NCI-H2107 treated with DMSO at 0.1 percent for 48 hours (cell line): ENCODE measurements around the gene SLC25A34.

Experiments
- DNase-seq: peaks from one replicate; lab custom pipeline; 2025; ENCODE audit not compliant: unreplicated experiment; lab: John Stamatoyannopoulos, UW

The SLC25A34 gene

DNA sequence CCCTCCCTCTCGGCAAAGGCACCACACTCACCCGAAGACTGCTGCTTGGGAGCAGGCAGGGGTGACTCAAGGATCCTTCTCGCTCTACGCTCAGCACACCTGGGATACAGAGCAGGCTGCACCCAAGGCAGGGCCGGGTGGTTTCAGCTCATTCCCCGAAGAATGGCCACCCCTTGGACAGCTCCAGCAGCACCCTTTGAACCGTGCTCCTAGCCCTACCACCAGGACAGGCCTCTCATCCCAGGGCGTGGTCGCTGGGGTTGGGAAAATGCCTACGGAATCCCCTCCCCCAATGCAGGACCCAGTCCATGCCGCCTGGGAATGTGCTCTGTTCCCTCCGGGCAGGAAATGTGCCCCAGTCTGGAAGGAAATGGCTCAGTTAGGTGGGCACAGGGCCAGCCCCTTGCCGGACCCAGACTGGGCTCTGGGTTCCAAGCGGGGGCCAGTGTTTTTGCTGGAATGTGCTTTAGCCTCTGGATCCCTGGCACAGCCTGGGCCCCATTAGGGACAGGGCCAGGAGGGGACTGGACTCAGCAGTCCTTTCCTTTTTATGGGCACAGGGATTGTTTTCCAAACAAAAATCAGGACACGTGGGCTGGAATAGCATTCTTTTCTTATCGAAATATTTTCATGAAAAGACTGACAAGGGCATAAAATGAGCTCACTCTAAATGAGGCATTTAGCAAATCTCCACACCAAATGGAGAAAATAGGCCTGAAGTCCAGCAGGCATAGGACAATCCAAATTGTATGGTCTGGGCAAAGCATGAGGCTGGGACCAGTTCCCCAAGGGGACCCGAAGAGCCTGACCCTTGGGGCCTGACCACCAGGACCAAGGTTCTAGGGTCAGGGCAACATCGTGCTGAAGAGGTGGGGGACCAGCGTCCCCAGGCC is 13.6 kb downstream of the SLC25A34 start:
- DNase-seq, result no peak

DNA sequence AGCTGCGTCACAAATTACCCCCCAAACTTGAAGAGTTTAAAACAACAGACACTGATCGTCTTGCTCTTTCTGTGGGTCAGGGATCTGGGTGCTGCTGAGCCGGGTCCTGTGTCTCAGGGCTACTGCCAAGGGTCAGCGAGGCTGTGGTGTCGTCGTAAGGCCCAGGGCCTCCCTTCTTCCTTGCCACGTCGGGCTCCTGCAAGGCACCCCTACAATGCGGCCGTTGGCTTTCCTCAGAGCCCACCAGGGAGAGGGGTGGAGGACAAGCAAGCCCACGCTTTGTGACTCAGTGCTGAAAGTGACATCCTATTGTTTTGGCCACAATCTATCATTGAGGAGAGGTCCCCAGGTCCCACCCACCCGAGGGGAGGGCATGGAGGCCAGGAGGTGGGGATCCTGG is 14.9 kb downstream of the SLC25A34 start:
- no peak for DNase-seq

DNA sequence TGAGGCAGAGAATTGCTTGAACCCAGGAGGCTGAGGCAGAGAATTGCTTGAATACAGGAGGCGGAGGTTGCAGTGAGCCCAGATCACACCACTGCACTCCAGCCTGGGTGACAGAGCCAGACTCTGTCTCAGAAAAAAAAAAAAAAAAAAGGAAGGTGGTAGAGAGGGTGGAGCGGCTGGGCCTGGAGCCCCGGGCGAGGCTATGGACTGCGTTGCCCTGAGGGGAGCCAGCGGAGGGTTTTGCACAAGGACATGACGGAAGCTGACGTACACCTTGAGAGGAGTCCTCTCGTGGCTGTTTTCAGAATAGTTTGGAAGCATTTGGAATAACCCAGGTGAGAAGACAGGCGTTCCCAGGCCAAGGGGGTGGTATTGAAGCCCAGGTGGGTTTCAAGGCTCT is 15.7 kb downstream of the SLC25A34 start:
- no peak for DNase-seq

DNA sequence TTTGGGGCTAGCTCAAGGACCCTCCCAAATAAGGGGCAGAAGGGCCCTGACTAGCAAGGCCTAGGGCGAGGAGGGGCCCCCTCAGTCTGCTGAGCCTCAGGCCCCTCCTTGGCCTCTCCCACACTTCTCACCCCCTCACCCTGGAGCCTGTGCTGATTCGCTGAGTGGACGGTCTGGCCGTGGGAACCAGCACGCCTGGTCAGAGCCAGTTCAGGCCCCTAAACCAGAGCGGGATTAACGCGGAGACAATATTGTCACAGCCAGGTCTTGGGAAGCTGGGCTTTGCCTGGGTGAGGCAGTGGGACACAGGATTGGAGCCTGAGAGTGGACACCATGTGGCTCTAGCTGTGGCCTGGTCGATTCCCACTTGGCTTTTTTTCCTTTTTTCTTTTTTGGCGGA is 17.7 kb downstream of the SLC25A34 start:
- DNase-seq, result no peak

DNA sequence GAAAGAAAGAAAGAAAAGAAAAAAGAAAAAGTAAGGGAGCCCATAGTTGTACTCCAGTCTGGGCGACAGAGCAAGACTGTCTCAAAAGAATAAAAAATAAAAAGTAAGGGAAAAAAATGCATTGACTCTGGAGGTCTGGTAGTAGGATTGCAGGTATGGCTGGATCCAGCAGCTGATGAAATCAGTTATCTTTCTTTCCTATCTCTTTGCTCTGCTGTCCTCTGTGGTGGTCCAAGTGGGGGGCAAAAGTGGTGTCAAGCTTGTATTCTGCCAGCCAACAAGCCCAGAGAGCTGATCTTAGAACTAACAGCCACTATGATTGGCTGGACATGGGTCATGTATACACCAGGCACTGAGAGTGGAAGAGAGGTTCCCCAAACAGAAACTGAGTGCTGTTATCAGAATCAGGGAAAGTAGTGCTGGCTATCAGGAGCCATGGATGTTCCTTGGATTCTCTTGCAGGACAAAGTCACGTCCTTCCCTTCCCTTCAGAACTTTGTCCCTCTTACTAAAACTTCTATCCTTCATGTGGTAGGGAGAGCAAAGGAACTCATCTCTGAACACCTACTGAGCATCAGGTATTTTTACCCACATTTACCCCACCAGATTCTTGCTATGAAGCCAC is 19.1 kb downstream of the SLC25A34 start:
- no peak for DNase-seq

DNA sequence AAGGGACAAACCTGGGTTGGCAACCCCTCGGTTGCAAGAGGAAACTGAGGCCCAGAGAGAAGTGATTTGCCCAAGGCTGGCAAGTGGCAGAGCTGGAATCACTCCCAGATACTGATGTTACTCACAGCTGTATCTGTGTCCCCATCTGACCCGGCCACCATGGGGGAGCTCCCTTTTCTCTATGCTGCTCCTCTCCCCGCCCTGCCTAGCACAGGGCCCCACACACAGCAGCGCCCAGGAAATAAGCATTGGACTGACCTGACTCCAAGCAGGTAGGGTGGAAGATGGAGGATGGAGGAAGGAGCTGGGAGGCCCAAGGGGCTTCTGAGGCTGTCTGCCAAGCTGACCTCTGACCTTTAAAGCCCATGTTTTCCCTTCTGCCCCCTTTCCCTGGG is 19.6 kb downstream of the SLC25A34 start:
- no peak for DNase-seq

DNA sequence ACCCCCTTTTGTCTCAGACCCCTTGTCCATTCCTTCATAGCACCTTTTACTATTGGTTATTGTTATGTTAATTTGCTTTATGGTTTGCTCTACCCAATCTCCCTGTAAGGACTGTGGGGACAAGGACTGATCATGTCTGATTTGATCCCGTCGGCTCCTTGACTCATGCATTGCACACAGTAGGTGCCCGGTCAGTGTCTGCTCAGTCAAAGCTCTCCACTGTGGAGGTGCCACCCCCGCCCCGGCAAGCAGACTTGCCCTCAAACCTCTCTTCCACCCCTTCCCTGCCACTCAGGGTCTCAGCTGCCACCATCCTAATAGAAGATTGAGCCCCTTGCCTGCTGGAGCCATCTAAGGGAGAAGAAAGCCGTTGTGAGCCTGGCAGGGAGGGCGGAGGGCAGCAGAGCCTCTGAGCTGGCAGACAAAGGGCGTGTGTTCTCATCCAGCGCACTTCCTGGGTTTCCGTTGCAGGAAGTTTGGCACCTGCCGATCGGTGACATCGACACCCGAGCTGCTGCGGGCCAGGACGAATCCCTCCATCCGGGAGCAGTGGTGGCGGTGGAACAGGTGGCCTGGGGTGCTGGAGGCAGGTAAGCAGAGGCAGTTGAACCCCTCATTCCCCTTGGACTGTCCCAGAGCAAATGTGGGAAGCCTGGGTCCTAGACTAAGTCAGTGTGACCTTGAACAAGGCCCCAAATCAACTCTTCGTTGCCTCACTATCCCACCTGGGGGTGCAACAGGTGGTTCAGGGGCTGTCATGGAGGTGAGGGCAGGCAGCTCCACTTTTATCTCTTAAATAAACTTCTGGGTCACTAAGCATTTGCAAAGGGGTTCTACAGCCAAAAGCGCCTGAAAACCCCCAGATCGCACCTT is 20.3 kb downstream of the SLC25A34 start:
- DNase-seq, result peak; percentile 77

DNA sequence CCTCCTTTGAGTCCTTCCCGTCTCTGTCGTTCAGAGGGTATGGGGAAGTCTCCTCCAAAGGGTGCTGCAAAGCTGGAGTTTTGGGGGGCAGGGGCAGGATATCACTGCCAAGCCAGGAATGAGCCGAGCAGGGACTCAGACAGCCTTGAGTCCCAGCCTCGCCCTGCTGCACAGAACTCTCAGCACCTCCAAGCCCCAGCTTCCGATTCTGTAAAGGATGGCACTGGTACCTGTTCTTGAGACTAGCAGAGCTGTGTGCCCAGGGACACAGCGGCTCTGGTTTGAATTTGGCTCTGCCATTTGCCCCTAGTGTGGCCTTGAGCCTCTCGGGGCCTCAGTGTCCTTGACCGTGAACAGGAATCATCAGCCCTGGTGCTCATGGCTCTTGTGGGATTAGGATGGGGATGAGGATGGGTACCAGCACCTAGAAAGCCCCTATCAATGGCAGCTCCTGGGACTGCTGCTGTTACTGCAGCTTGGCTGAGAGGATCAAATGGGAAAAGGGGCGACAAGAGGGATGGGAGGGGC is 21.0 kb downstream of the SLC25A34 start:
- no peak for DNase-seq

DNA sequence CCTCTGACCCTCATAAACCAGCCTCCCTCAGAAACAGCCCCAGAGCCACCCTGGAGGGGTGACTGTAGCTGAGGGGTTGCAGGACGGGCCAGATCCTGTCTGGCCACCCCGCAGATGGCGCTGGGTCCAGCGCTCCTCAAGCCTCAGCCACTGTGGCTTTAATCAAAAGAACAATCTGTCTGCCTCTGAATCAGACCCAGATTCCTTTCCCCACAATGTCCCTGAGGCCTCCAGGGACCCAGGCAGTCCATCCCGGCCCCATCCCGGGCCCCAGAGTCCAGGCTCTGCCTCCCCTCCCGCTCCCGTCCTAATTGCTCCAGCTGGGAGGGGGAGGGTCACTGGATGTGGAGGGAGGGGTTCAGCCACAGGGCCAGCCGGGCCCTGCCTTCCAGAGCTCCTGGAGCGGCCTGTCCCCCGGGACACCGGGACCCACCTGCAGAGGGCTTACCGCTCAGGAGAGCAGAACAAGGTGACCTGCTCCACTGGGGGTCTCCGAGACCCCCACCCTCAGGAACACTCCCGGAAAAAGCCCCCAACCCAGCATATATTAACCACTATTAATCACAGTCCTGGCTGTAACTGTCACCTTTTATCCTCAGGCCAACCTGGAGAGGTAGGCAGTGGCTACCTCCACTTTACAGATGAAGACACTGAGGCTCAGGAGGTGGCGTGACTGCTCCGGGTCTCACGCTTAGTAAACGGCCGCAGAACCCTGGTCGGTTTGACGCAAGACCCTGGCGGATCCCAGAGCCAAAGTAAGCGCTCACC is 21.7 kb downstream of the SLC25A34 start:
- DNase-seq, result no peak

DNA sequence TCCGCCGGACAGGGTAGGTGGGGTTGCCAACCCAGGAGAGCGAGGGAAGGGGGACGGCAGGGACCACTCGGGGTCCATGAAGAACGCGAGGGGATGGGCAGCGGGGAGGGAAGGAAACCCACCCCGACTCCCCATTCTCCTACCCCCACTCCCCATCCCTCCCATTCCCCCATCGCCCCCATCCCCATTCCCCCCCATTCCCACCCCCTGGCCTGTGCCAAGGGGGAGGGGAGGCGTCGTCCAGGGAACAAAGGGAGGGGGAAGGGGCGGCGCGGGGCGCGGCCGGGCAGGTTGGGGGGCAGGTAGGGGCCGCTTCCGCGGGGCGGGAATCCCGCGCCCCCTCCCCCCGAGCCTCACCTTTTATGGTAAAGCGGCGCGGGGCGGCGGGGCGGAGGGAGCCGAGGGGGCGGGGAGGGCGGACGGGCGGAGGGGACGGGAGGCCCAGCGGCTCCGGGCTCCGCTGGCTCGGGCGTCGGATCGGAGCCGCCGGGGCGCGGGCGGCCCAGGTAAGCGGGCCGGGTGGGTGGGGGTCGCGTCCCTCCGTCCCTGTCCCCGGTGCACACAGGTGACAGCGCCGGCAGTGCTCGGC is 22.4 kb downstream of the SLC25A34 start, which contains the start of gene FBLIM1:
TSS of gene FBLIM1 (plus strand) at position 453 of the 589 bp plus-strand sequence. CDS start 6,189 bp downstream, outside the sequence.
- DNase-seq, result no peak

DNA sequence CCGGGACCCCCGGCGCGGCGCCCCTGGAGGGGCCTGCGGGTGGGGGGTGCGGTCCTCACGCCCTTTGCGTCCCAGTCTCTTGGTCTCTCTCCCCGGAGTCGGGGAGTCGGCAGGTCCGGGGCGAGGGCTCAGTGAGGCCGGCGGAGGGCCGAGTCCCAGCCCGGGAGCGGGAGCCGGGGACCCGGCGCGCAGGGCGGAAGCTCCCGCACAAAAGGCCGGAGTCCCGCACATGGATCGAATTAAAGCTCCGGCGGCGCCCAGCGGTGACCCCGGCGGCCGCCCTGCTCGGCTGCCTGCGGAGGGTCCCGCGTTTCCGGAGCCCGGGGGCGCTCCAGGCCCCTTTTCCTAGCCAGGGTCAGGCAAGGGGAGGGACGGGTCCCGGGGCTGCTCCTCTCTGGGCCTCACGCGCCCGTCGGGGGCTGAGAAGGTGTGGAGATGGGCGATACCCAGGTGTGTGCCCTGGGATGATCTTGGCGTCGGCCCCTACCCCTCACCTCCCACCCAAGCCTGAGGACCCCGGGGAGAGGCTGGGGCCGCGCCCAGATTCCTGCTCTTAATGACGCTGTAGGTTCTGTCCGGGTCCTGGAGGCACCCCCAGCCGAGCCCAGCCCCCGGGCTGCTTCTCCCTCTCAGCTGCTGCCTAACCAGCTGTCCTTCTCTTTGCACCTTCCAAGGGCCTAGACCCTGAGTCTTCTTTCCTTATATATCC is 23.0 kb downstream of the SLC25A34 start:
- DNase-seq, result no peak

DNA sequence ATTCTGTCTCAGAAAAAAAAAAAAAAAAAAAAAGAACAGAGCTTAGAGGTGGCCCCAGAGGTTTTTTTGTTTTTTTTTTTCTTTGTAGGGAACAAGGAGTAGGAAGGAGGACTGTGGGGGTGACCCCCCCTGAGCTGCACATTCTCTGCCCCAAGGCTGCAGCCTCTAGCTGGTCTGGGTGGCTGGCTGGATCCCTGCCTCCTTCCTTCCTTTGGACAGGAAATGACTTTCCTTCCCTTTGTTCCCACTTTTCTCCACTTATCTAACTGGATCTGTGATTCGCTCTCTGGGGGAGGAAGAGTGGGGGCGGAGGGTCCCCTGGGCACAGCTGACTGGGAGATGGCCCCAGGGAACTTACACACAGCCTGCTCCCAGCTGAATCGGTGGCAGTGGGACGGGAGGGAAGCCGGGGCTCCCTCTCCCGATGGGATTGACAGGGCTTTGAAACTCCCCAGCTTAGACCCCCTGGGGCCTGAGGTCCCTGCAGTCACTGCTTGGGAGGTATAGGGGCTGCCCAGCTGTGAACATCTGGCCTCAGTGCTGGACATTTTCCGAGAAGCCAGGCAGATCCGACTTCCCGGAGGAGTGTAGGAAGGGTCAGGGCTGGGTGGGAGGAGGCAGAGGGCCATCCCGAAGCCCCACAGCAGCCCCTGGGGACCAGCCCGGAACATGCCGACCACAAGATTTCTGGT is 24.6 kb downstream of the SLC25A34 start:
- no peak for DNase-seq

DNA sequence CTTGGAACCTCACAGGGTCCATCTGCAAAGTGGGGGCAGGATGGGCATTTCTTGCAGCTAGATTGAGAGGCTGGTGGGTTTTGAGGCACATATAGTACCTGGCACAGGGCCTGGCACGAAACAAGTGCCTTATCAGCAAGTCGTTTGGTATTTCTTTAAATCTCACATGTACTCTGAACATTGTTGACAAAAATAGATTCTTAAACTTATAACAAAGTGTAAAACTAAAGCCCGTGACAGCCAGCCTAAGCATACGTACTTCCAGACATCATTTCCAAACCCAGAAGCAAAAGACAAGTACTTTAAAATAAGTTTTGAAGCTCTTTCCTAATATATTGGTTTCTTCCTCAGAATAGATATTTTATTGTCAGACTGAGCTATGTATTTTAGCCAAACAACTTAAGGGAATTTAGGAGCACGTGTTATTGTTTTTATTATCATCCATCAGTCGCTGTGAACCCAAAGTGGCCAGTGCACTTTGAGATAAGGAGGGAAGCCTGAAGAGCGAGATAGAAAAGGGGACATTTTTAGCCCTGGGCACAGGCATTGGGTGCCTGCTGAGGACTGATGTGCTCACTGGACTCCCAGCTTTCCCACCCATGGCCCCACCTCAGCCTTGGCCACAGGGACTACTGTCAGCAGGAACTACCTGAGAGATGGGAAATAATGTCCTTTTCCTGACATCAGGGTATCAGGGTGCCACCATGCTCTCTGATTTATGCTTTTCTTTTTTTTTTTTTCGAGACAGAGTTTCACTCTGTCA is 25.5 kb downstream of the SLC25A34 start:
- no peak for DNase-seq

DNA sequence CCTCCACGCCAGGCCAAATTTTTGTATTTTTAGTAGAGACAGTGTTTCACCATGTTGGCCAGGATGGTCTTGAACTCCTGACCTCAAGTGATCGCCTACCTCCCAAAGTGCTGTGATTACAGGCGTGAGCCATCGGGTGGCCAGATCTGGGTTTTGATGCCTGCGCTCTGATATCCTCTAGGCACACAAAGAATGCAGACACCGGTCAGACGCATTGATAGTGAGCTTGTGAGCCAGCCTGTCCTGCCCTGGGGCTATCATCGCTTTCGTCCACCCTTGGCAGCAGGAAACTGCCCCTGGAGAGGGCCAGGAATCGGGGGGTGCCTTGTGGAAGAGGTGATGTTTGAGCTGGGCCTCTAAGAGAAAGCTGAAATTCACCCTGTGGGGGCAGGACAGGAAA is 26.5 kb downstream of the SLC25A34 start:
- DNase-seq, result no peak

DNA sequence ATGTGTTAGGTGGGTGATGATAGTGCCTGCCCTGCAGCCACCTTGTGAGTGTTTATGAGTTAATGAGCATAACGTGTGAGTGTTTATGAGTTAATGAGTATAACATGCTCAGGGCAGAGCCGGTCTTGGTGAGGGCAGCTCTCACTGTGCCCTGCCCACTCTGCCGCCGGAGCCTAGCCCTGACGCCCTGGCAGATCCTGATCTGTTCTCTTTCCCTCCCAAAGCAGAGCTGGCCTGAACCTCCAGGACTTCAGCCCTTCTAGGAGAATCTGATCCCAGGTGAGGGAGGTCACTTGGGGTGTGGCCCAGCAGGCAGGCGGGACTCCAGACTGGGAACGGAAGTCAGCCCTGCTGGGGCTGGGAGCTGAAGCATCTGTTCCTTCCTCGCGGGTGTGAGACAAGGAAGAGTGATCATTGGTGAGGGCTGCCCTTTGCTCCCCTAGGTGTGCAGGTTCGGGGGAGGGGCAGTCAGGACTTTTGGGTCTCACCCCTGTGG is 28.3 kb downstream of the SLC25A34 start:
- no peak for DNase-seq

DNA sequence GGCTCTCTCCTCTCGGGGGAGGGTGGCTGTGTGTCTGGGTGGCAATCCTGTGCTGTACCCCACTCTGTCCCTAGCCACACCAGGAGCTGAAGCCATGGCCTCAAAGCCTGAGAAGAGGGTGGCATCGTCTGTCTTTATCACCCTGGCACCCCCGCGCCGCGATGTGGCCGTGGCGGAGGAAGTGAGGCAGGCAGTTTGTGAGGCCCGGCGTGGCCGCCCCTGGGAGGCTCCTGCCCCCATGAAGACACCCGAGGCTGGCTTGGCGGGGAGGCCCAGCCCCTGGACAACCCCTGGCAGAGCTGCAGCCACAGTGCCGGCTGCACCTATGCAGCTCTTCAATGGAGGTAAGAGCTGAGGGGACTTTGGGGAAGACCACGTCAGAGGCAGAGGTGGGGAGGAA is 28.8 kb downstream of the SLC25A34 start:
- no peak for DNase-seq

DNA sequence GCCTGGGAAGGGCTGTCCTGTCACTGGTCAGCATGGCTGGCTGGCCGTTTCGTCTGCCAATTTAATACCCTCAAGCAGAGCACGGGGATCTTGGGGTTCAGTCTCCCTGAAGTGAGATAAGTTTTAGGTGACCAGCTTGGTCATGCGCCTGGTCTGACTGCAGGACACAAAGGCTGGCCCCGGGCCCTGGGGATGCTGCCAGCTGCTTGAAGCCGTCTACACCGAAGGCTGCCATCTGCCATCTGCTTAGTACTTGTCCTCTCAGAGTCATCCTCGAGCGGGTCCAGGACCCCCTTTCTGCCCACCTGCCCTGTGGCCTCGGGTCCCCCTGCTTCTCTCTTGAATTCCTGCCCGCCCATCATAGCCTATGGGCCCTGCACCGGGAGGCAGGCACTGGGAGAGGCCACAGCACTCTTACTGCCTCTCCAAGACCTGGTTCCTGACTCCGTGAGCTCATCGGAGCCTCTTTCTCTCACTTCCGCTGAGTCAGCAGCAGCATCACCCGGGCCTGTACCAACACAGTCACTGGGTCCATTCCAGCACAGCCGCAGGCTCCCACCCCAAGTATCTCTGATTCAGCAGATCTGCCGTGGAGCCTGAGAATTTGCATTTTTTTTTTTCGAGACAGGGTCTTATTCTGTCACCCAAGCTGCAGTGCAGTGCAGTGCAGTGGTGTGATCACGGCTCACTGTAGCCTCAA is 29.6 kb downstream of the SLC25A34 start:
- DNase-seq, result no peak
